Smooth muscle cell (in vitro differentiated cells): Measurements from ENCODE around the gene MYBPC3. TPM values are rescaled to one million over a fixed set of nuclear protein-coding genes. Genes with fewer than 3 reads are reported as not detected.
"Not testable (repeated sequence)": the region's sequence is repeated elsewhere in the genome, so short reads cannot be mapped to it uniquely, and the experiment has no call there.

ENCODE experiments used
- DNase-seq: peaks from one replicate; lab custom pipeline; 2025; ENCODE audit not compliant: unreplicated experiment; lab: John Stamatoyannopoulos, UW
- H2AFZ ChIP-seq: fragments of 200-600 bp; sonication (generic); 2 replicates; pipeline ENCODE4 v1.6.0; 2016; ENCODE audit warnings: antibody characterized with exemption, low read depth, mild to moderate bottlenecking
- H3F3A ChIP-seq: fragments of 200-600 bp; sonication (generic); 2 replicates; pipeline ENCODE4 v1.6.0; 2017; ENCODE audit warnings: antibody characterized with exemption, low read depth
- H3K27ac ChIP-seq: fragments of 200-600 bp; sonication (generic); 2 replicates; pipeline ENCODE4 v1.5.1; 2016; ENCODE audit warnings: low read depth, mild to moderate bottlenecking
- H3K27me3 ChIP-seq: fragments of 200-600 bp; sonication (generic); 2 replicates; pipeline ENCODE4 v1.6.1; 2016; ENCODE audit warnings: low read depth, mild to moderate bottlenecking
- H3K36me3 ChIP-seq: fragments of 200-600 bp; sonication (generic); 2 replicates; pipeline ENCODE4 v1.5.1; 2016; ENCODE audit warnings: low read depth
- H3K4me1 ChIP-seq: fragments of 200-600 bp; sonication (generic); 2 replicates; pipeline ENCODE4 v1.5.1; 2016; ENCODE audit warnings: low read depth
- H3K4me2 ChIP-seq: fragments of 200-600 bp; sonication (generic); 2 replicates; pipeline ENCODE4 v1.6.0; 2016; ENCODE audit warnings: mild to moderate bottlenecking
- H3K4me3 ChIP-seq: fragments of 200-600 bp; sonication (generic); 2 replicates; pipeline ENCODE4 v1.5.1; 2016; ENCODE audit warnings: mild to moderate bottlenecking
- H3K79me2 ChIP-seq: fragments of 200-600 bp; sonication (generic); 2 replicates; pipeline ENCODE4 v1.6.0; 2016; ENCODE audit warnings: low read depth, mild to moderate bottlenecking
- H3K9ac ChIP-seq: fragments of 200-600 bp; sonication (generic); 2 replicates; pipeline ENCODE4 v1.6.0; 2016; ENCODE audit warnings: low read depth
- H3K9me3 ChIP-seq: fragments of 200-600 bp; sonication (generic); replicated peaks from 2 replicates; pipeline ENCODE4 v1.5.1; 2016; ENCODE audit warnings: low read depth
- H4K20me1 ChIP-seq: fragments of 200-600 bp; sonication (generic); 2 replicates; pipeline ENCODE4 v1.6.0; 2016; ENCODE audit warnings: low read depth
- CTCF ChIP-seq: fragments of 200-600 bp; sonication (generic); IDR thresholded peaks from 2 replicates; pipeline ENCODE4 v1.5.1; 2017; ENCODE audit warnings: borderline replicate concordance, mild to moderate bottlenecking, antibody characterized with exemption; ENCODE audit not compliant: insufficient read depth, poor library complexity, severe bottlenecking
- WGBS: methylation state at CpG from one replicate; pipeline ENCODE4 v1.1.7; 2016; ENCODE audit warnings: low lambda C conversion rate; 5-methylcytosine and 5-hydroxymethylcytosine counted together
- polyA plus RNA-seq: library from polyadenylated mRNA; unstranded; fragments of >200 nt; fragmentation: Nextera tagmentation; extraction: Ambion mirVana; gene quantifications from 2 replicates; pipeline ENCODE4 v1.2.1, GENCODE V29; 2016
- total RNA-seq: library from RNA; depleted of rRNA; stranded (reverse); fragments of >200 nt; gene quantifications from 2 replicates; pipeline ENCODE4 v1.2.3, GENCODE V29; 2014

Gene MYBPC3
- total and polyA plus RNA-seq, 2 experiments from 2014 or later: 0.03 TPM; not detected in 1

- Histone ChIP-seq H3K4me3 (no peak overlapping the region), H3K27me3 (no peaks in the 10 kb centered on the region), H4K20me1 (no peaks in the 10 kb centered on the region), H3K79me2 (no peaks in the 10 kb centered on the region), H3K9me3 (no peaks in the 10 kb centered on the region), H3K9ac (no peak overlapping the region), H3K4me2 (no peak overlapping the region), H3K4me1 (no peaks in the 10 kb centered on the region), H3K36me3 (no peaks in the 10 kb centered on the region), H3K27ac (no peak overlapping the region), H2AFZ (no peak overlapping the region), H3F3A (no peaks in the 10 kb centered on the region)
- DNase-seq: no peak
- TF ChIP-seq CTCF: no peak
- WGBS: 91% methylated on average over 4 of the region's 4 CpGs
Measured at GRCh38 chr11:47336595-47336994, 15.9 kb downstream of the MYBPC3 start.

GRCh38 chr11:47335733-47336132, 16.8 kb downstream of the MYBPC3 start:
- H3K27me3 ChIP-seq: no peaks in the 10 kb centered on the region
- H2AFZ ChIP-seq: no peak overlapping the region
- no peaks in the 10 kb centered on the region for H3K9me3 ChIP-seq
- no peaks in the 10 kb centered on the region for H3K36me3 ChIP-seq
- no peak for TF ChIP-seq CTCF
- WGBS: 84% methylated on average over 9 of the region's 9 CpGs
- no peaks in the 10 kb centered on the region for H4K20me1 ChIP-seq
- no peak overlapping the region for H3K4me3 ChIP-seq
- H3K79me2 ChIP-seq: no peaks in the 10 kb centered on the region
- H3K4me2 ChIP-seq: no peak overlapping the region
- DNase-seq: no peak
- no peak overlapping the region for H3K9ac ChIP-seq
- no peaks in the 10 kb centered on the region for H3K4me1 ChIP-seq
- H3K27ac ChIP-seq: no peak overlapping the region
- H3F3A ChIP-seq: no peaks in the 10 kb centered on the region

GRCh38 chr11:47334699-47335411, 17.6 kb downstream of the MYBPC3 start:
- H3K36me3 ChIP-seq, DNase-seq, H2AFZ ChIP-seq, H3K4me1 ChIP-seq, H3K79me2 ChIP-seq, H3K4me3 ChIP-seq, H3K27me3 ChIP-seq, H3K4me2 ChIP-seq, H3K9me3 ChIP-seq, H4K20me1 ChIP-seq, H3K9ac ChIP-seq, H3K27ac ChIP-seq, H3F3A ChIP-seq: not testable (repeated sequence)
- 96% methylated on average over 16 of the region's 16 CpGs for WGBS

GRCh38 chr11:47333886-47334443, 18.5 kb downstream of the MYBPC3 start:
- no peaks in the 10 kb centered on the region for H3K36me3 ChIP-seq
- H3K27ac ChIP-seq: no peak overlapping the region
- WGBS: 93% methylated on average over 8 of the region's 8 CpGs
- no peaks in the 10 kb centered on the region for H3K79me2 ChIP-seq
- H3K4me2 ChIP-seq: no peak overlapping the region
- no peak overlapping the region for H3K4me3 ChIP-seq
- no peak overlapping the region for H2AFZ ChIP-seq
- no peak for DNase-seq
- H3F3A ChIP-seq: no peaks in the 10 kb centered on the region
- TF ChIP-seq CTCF: no peak
- no peak overlapping the region for H3K9ac ChIP-seq
- H3K4me1 ChIP-seq: no peaks in the 10 kb centered on the region
- H3K27me3 ChIP-seq: no peaks in the 10 kb centered on the region
- no peaks in the 10 kb centered on the region for H3K9me3 ChIP-seq
- H4K20me1 ChIP-seq: no peaks in the 10 kb centered on the region
